Measurements from ENCODE around the gene ZFP37. TPM values are rescaled to one million over a fixed set of nuclear protein-coding genes. Genes with fewer than 3 reads are reported as not detected.
"Not testable (repeated sequence)": the region's sequence is repeated elsewhere in the genome, so short reads cannot be mapped to it uniquely, and the experiment has no call there.

The ZFP37 gene
- 1.6 TPM for polyA plus RNA-seq (2012; ENCODE audit: missing spikeins)

DNA sequence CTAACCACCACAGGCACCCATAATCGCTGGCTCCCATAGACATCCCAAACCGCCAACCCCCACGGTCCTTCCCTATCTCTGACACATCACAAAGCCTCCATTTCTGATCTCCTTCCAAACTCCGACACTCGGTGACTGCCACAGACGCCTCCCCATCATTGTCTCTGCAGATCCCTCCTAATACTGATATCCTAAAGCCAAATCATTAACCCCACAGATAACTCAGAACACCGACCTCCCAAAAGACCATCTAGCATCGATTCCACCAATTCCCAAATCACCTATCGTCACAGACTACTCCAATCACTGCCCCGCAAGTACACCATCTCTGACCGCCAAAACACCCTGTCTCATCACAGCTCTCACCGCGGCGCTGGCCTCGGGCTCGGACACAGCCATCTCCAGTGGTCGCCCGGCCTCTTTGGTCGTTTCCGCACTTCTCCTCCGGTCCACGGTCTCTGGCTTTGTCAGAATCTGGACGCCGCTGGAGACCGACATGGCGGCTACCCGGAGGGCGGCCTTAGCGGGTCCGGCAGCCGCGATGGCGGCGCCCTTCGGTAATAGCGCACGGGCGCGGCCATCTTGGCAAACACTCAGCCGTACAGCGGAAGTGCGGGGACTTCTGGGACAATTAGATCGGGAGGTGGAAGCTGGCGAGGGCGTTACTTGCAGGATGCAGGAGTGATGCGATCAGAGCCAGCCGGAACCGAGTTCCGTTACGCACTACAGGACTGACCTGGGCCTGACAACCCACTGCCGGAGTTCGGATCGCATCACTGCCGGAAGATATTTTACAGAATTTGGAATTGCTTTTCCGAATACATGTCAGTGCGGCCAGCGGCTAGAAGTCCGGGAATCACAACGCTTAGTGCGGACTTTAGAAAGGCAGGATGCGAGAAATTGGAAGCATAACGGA, at the start of gene ZFP37:
Gene ZFP37, minus strand, starts transcription at position 534 of the 916 bp plus-strand sequence. Its CDS starts 36 bp downstream, at position 498.
- TF ChIP-seq POLR2AphosphoS5 (IDR thresholded peaks at IDR 0.05; ENCODE audit: low read depth, low read length) = 0 out of 2 replicates have a peak, but pooled peaks have one; percentile 37
- TF ChIP-seq POLR2A (IDR thresholded peaks at IDR 0.05; ENCODE audit: low read depth, low read length) = peak; percentile 37; the same call in 1 of the 2 replicates
- TF ChIP-seq TAF1 (IDR thresholded peaks at IDR 0.05; ENCODE audit: borderline replicate concordance, low read depth, low read length) = no peak
- peak; percentile 96 for FAIRE-seq
- peak; percentile 57 for DNase-seq (ENCODE audit: insufficient read length)

DNA sequence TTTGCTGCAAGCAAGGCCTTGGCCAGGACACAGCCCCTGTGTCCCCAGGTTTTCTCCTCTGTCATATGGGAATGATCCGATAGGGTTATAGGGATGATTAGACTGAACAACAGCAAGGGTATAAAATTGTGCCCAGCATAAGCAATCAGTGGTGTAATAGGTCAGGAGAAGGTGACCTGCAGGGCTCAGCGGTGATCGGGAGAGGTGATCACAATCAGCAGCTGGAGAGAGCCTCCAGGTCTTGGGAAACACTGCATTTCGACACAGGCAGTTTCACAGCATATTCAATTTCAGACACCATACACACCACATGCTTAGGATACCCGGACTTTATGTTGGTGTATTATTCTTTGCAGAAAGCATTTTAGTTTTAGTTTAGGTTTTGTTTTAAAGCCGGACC, 48.8 kb upstream of the ZFP37 start:
- not testable (repeated sequence) for DNase-seq (ENCODE audit: insufficient read length); FAIRE-seq

DNA sequence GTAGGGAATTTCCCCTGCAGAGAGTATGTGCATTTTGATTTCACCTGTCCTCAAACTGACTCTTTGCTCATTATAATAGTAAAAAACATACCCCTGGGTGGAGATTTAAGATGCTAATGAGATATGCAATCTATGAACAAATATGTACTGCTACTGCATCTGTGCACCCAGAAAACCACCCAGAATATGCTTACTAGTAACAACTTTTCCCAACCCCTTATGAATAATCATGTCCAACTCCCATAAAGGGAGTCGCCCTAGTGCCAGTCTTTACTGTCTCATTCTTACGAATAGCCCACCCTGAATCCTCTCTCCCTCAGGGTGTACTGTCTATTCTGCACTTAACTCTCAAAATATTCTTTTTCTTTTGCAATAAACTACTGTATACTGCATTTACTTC, 39.0 kb upstream of the ZFP37 start:
- DNase-seq (ENCODE audit: insufficient read length) (no peak), FAIRE-seq (no peak)
- no peak for TF ChIP-seq POLR2AphosphoS5 (IDR thresholded peaks at IDR 0.05; ENCODE audit: low read depth, low read length)
- no peak for TF ChIP-seq POLR2A (IDR thresholded peaks at IDR 0.05; ENCODE audit: low read depth, low read length)
- TF ChIP-seq TAF1 (IDR thresholded peaks at IDR 0.05; ENCODE audit: borderline replicate concordance, low read depth, low read length) = no peak

DNA sequence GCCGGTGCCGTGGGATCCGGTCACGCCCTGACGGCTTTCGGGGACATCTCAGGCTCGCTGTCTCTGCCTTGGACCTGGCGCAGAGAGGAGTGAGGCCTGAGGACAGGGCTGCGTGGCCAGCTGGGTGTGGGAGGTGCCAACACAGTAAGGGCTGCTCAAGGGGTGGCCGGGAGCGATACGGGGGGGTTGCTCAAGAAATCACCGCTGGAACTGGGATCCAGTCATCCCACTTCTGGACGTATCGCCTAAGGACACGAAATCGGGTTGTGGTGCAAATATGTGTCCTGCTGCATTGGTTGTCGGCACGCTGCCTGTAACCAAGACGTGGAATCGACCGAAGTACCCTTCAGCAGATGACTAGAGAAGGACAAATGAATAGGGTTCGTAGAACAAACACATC, 33.4 kb upstream of the ZFP37 start:
- not testable (repeated sequence) for DNase-seq (ENCODE audit: insufficient read length); FAIRE-seq

DNA sequence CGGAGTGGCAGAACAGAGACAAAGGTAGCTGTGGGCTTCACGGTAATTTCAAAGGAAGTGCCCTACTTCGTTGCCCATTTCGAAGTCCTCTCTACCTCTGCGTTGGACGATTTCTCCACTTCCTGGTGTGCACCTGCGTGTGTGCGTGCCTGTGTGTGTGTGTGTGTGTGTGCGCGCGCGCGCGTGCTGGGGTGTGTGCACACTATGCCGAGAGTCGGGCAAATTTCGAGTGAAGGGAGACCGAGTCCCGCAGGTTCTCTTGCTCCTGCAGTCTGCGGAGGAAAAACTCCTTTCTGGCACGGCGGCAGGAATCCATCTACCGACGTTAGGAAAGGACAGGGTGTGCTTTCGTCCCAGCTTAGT, 32.6 kb upstream of the ZFP37 start:
- not testable (repeated sequence) for FAIRE-seq; DNase-seq (ENCODE audit: insufficient read length)

- not testable (repeated sequence) for FAIRE-seq; DNase-seq (ENCODE audit: insufficient read length)
These were observed 32.1 kb upstream of the ZFP37 start for GRCh38 chr9:113088456-113089142.

DNA sequence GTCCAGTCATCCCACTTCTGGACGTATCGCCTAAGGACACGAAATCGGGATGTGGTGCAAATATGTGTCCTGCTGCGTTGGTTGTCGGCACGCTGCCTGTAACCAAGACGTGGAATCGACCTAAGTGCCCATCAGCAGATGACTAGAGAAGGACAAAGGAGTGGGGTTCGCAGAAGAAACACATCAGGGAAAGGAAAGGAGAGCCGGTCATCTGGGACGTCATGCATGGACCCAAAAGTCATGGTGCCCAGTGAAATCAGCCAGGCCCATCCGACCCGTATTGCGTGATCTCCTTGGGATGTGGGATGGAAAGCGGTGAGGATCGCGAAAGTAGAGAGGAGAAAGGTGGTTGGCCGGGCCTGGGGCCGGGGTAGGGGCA, 6.4 kb upstream of the ZFP37 start:
- FAIRE-seq; DNase-seq (ENCODE audit: insufficient read length): not testable (repeated sequence)

DNA sequence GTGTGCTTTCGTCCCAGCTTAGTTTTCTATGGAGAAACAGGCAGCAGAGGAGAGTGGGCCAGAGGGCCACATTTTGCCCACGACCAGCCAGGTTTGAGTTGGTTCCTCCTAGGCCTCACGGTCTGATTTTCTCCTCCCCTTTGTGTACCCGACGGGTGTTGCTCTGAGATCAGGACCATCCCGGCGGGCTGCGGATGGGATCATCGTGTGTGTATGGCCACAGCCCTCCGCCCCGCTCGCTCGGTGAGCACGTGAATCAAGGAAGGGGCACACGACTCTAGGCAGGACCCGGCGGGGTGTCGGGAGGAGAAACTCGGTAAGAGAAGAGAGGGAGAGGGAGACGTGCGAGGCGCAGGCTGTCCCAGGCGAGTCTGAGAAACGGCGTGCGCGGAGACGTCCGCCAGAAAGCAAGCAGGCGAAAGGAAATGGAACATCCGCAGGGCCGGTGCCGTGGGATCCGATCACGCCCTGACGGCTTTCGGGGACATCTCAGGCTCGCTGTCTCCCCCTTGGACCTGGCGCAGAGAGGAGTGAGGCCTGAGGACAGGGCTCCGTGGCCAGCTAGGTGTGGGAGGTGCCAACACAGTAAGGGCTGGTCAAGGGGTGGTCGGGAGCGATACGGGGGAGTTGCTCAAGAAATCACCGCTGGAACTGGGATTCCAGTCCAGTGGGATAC, 5.9 kb upstream of the ZFP37 start:
- not testable (repeated sequence) for FAIRE-seq

DNA sequence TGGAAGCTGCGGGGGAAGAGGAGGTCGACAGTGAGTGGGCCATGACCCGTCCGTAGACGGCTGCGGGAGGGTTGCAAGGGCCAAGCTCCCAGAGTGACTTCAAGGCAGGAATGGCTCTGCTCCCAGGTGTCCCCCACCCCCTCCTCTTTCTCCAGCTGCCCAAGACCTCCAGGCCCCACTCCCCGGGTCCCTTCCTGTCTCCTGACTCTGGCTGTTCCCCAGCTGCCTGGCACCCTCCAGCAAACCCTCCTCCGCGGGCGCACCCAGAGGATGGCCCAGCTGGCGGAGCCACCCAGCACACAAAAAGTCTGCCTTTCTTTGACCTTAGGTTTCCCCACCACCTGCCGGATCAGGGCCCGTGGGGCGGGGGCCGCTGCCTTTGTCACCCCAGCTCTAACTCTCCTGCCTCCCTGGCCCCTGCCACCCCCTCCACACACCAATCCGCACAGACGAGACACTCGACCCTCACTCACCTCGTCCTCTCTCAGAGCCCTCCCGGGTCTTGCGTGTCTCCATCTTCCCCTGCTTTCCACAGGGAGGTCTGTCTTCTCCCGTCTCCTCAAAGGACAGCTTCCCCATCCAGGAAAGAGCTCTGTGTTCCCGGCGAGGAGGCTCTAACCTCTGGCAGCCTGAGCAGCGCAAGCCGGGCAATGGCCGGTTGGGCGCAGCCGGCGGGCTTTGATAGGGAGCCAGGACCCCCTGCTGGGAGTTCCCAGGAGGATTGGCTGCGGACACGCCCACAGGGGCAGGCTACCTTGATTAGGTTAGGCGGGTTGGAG, 4.7 kb upstream of the ZFP37 start:
- not testable (repeated sequence) for DNase-seq (ENCODE audit: insufficient read length); FAIRE-seq

More for the DNA sequence above, 5.9 kb upstream of the ZFP37 start:
- not testable (repeated sequence) for DNase-seq (ENCODE audit: insufficient read length)

- not testable (repeated sequence) for DNase-seq (ENCODE audit: insufficient read length); FAIRE-seq
These were observed 3.2 kb upstream of the ZFP37 start for GRCh38 chr9:113059581-113060284.

GRCh38 chr9:113057193-113057592, 669 bp upstream of the ZFP37 start:
- no peak for DNase-seq (ENCODE audit: insufficient read length)
- FAIRE-seq = no peak
- no peak for TF ChIP-seq POLR2A (IDR thresholded peaks at IDR 0.05; ENCODE audit: low read depth, low read length)
- no peak for TF ChIP-seq TAF1 (IDR thresholded peaks at IDR 0.05; ENCODE audit: borderline replicate concordance, low read depth, low read length)
- TF ChIP-seq POLR2AphosphoS5 (IDR thresholded peaks at IDR 0.05; ENCODE audit: low read depth, low read length) = no peak

Measured in GM12892 (cell line).